PFSK-1 (cell line): Measurements from ENCODE around the gene TAX1BP3.

Source experiments
- FOXP2 ChIP-seq: optimal IDR thresholded peaks from 2 replicates; pipeline ENCODE3; 2011; ENCODE audit warnings: borderline replicate concordance, control low read depth, inconsistent platforms; ENCODE audit not compliant: insufficient read depth; ENCODE audit errors: extremely low read length, extremely low read depth
- POLR2AphosphoS5 ChIP-seq: IDR thresholded peaks from 2 replicates; pipeline ENCODE4 v1.6.1; 2012; ENCODE audit warnings: low read depth, mild to moderate bottlenecking, control low read depth, low read length, moderate library complexity
- TF ChIP-seq, protein P1 (sequence below), 2 experiments: IDR thresholded peaks; 2 replicates each; pipeline versions ENCODE4 v1.6.1 to v1.8.0; 2011 to 2012; ENCODE audit warnings: low read depth in 2 of 2, low read length in 2 of 2, control low read depth in 1 of 2, inconsistent platforms in 1 of 2, mild to moderate bottlenecking in 1 of 2, moderate library complexity in 1 of 2; ENCODE audit not compliant: insufficient read depth in 1 of 2

- no peak for TF ChIP-seq FOXP2
- no peak for TF ChIP-seq POLR2AphosphoS5
- TF ChIP-seq, protein P1, sequence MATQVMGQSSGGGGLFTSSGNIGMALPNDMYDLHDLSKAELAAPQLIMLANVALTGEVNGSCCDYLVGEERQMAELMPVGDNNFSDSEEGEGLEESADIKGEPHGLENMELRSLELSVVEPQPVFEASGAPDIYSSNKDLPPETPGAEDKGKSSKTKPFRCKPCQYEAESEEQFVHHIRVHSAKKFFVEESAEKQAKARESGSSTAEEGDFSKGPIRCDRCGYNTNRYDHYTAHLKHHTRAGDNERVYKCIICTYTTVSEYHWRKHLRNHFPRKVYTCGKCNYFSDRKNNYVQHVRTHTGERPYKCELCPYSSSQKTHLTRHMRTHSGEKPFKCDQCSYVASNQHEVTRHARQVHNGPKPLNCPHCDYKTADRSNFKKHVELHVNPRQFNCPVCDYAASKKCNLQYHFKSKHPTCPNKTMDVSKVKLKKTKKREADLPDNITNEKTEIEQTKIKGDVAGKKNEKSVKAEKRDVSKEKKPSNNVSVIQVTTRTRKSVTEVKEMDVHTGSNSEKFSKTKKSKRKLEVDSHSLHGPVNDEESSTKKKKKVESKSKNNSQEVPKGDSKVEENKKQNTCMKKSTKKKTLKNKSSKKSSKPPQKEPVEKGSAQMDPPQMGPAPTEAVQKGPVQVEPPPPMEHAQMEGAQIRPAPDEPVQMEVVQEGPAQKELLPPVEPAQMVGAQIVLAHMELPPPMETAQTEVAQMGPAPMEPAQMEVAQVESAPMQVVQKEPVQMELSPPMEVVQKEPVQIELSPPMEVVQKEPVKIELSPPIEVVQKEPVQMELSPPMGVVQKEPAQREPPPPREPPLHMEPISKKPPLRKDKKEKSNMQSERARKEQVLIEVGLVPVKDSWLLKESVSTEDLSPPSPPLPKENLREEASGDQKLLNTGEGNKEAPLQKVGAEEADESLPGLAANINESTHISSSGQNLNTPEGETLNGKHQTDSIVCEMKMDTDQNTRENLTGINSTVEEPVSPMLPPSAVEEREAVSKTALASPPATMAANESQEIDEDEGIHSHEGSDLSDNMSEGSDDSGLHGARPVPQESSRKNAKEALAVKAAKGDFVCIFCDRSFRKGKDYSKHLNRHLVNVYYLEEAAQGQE (IDR thresholded peaks at IDR 0.05; ENCODE audit: insufficient read depth in 1 of 2, low read depth in 2 of 2, low read length in 2 of 2) = no peak
Observed at GRCh38 chr17:3627769-3628167, 40.6 kb downstream of the TAX1BP3 start.
